GM13976 (cell line): ENCODE results near the gene PTH1R.

Experiments used
- DNase-seq: peaks from one replicate; pipeline ENCODE4 v3.0.0; 2012; ENCODE audit warnings: low spot score
- in situ Hi-C: fragments of 300-500 bp; cut with MboI; formaldehyde crosslinking; loops from one replicate; pipeline ENCODE4 v1.12.0; 2022; ENCODE audit warnings: low sequenced_read_pairs, mixed read lengths, inconsistent platforms; ENCODE audit not compliant: unreplicated experiment
- TF ChIP-seq, protein P1 (sequence below): IDR thresholded peaks from 2 replicates; pipeline ENCODE4 v1.5.1; 2012; ENCODE audit warnings: borderline replicate concordance, mild to moderate bottlenecking; ENCODE audit not compliant: insufficient read depth; ENCODE audit errors: extremely low read depth, missing control alignments, control extremely low read depth

PTH1R gene

GRCh38 chr3:46853441-46854415 is 23.8 kb upstream of the PTH1R start:
- TF ChIP-seq, protein P1, sequence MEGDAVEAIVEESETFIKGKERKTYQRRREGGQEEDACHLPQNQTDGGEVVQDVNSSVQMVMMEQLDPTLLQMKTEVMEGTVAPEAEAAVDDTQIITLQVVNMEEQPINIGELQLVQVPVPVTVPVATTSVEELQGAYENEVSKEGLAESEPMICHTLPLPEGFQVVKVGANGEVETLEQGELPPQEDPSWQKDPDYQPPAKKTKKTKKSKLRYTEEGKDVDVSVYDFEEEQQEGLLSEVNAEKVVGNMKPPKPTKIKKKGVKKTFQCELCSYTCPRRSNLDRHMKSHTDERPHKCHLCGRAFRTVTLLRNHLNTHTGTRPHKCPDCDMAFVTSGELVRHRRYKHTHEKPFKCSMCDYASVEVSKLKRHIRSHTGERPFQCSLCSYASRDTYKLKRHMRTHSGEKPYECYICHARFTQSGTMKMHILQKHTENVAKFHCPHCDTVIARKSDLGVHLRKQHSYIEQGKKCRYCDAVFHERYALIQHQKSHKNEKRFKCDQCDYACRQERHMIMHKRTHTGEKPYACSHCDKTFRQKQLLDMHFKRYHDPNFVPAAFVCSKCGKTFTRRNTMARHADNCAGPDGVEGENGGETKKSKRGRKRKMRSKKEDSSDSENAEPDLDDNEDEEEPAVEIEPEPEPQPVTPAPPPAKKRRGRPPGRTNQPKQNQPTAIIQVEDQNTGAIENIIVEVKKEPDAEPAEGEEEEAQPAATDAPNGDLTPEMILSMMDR, result no peak
- DNase-seq, result no peak
- in situ Hi-C loops, result no loop called here

DNA sequence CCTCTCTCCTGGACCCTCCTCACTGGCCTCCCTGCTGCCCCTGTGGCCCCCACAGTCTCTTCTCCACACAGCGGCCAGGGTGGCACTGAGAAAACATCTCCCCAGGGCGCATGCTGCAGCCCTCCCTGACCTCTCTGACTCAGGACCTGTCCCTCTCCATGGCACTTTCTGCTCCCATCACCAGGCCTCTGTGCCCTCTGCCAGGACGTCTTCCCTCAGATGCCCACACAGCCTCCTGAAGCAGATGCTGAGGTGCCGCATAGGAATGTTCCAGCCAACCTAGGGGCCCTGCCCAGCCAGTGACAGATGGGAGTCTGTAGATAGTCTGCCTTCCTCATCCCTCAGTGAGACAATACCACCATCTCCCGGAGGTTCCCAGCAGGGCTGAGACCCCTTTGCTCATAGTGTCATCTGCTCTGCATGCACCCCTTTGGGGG is 22.9 kb upstream of the PTH1R start:
- in situ Hi-C loops, result no loop called here
- no peak for DNase-seq
- TF ChIP-seq, protein P1, result no peak

DNA sequence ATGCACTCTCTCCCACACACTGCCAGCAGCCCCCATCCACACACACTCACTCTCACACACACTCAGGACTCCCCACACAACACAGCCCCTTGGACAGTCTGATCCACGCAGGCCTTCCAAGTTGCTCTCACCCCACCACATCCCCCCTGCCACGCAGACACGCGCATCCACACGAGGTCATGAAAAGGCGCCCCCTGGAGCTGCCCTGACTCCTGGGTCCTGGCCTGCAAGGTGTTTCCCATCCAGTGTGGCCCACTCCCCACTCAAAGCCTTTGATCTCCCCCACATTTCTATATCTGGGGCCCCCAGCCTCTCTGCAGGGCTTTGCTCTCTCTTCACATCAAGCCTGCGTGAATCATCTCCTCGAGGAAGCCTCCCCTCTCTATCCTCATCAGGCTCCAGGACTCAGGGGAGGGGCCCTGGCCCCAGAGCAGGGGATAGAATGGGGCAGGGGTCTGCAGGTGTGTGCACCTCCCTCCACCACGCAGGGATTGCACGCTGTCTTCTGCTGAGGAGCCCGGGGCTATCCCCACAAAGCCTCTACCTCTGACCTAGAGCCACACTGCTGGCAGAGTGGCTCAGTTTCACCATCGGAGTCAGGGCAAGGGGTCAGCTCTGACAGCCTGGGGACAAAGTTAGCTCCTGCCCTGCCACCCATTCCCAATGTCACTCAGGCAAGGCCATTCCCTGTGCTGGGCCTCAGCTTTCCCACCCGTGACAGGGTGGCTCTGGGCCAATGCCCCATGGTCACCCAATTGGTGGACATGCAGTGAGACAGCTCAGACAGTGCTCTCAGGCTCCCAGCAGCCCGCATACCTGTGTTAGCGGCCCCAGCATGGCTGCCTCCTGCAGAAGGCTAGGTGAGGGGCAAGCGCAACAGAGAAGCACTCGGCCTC is 20.7 kb upstream of the PTH1R start:
- TF ChIP-seq, protein P1, result no peak
- in situ Hi-C loops, result no loop called here
- no peak for DNase-seq

- in situ Hi-C loops, result no loop called here
- TF ChIP-seq, protein P1, result no peak
- DNase-seq, result no peak
Observed at GRCh38 chr3:46857485-46858341, 19.8 kb upstream of the PTH1R start.

DNA sequence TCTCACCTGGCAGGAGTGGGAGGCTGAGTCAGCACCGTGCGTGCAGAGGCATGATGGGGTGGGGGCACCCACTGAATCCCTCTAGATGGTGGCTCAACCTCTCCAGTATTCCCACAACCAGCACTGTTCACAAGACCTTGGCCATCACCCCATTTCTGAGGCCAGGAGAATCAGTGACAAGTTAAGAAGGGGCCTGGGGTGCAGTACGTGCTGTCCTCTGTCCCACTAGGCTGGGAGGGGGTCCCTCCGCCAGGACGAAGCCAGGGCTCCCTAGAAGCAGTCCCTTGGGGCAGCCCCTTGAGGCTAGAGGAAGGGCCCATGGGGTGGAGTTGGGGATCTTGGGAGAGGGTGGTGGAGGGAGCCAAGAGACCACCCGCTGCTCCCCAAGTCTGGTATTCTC is 19.1 kb upstream of the PTH1R start:
- TF ChIP-seq, protein P1, result no peak
- in situ Hi-C loops, result no loop called here
- no peak for DNase-seq
